ENCODE data around the gene BRCA1. TPM values are rescaled to one million over a fixed set of nuclear protein-coding genes. Genes with fewer than 3 reads are reported as not detected.
"Not testable (repeated sequence)": the region's sequence is repeated elsewhere in the genome, so short reads cannot be mapped to it uniquely, and the experiment has no call there.

BRCA1 gene
- total RNA-seq: 50.7 and 56.5 TPM in 2 replicates

DNA sequence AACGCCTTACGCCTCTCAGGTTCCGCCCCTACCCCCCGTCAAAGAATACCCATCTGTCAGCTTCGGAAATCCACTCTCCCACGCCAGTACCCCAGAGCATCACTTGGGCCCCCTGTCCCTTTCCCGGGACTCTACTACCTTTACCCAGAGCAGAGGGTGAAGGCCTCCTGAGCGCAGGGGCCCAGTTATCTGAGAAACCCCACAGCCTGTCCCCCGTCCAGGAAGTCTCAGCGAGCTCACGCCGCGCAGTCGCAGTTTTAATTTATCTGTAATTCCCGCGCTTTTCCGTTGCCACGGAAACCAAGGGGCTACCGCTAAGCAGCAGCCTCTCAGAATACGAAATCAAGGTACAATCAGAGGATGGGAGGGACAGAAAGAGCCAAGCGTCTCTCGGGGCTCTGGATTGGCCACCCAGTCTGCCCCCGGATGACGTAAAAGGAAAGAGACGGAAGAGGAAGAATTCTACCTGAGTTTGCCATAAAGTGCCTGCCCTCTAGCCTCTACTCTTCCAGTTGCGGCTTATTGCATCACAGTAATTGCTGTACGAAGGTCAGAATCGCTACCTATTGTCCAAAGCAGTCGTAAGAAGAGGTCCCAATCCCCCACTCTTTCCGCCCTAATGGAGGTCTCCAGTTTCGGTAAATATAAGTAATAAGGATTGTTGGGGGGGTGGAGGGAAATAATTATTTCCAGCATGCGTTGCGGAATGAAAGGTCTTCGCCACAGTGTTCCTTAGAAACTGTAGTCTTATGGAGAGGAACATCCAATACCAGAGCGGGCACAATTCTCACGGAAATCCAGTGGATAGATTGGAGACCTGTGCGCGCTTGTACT is at the start of gene BRCA1:
BRCA1 (minus strand) TSS at position 232 of the 834 bp plus-strand sequence. CDS start 1,268 bp downstream, outside the sequence.
- intact Hi-C loops (cut with micrococcal nuclease): loop anchor here (1.0 to 2.0 kb wide), 10 partner anchors 45 to 358 kb away; partner anchors contain the start of genes BECN1, DHX8, IFI35 and PTGES3L

DNA sequence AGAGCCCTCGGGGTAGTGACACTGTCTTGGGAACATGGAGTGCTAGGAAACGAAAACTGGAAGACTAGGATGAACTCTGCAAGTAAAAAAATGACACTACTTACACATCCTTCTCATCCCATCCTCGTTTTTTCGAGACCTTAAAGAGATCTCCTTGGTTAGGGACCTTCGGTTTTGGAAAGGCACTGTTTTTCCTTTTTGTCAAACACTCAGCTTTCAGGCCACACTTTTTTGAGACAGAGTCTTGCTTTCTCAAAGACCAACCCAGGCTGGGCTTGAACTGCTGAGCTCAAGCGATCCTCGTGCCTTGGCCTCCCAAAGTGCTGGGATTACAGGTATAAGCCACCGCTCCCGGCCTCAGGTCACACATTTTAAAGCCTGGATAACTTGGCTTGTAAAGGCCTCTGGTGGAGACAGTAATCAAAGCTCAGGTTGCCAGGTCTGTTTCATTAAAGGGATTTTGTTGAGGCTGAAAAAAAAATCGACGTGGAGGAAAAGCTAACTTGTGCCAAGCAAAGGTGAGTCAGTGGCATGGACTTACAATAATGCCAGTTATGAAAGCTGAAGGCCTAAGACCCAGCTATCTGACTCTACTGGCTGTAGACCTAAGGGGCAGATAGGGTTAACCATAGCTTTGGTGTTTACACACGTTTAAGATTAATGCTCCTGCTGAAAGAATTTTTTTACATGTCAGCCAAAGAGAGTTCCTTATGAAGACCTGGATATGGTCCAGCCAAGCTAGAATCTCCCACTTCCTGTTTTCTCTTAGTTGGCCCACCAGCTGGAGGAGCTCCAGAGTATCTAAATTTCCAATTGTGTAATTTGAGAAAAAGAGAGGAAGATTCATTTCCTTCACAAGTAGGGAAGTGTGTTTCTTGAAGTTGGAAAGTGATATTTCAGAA is 46.7 kb upstream of the BRCA1 start:
- intact Hi-C loops (cut with micrococcal nuclease): loop anchor here (1.0 to 5.0 kb wide), 8 partner anchors 39 to 900 kb away; partner anchors contain the start of genes G6PC3, PSME3, PTGES3L and RETREG3

DNA sequence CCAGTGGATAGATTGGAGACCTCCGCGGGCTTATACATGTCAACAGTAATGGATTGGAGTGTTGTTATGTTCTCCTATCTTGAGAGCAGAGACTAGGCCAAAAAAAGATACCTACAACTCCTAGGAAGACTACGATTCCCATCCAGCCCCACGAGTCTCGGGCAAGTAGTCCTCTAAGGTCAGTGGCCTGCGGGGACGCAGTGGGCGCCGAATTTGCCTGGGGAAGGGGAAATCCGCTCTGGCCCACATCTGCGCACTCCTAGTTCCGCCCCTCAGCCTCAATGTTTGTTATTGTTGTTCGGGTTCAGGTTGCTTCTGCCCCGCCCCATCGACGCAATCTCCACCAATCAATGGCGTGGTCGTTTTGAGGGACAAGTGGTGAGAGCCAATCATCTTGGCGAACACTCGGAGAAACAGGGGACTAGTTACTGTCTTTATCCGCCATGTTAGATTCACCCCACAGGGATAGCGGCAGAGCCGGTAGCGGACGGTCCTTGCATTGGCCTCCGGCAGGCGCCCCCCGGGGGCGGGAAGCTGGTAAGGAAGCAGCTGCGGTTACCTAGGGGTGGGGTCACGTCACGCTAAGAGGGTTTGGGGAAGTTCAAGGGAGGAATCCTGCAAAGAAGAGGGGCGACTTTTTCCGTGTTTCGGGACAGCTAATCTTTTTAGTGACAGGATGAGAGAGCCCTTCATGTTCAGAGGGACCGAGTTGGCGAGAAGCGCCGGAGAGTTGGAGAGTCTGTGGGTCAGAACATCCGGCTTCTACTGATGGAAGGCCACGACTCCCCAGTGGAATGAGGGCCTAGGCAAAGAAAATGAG is 45.8 kb upstream of the BRCA1 start, which contains the start of gene NBR1:
NBR1 (plus strand) TSS at position 449 of the 820 bp plus-strand sequence. CDS start 4,586 bp downstream, outside the sequence.
- intact Hi-C loops (cut with micrococcal nuclease): loop anchor here (1.0 to 5.0 kb wide), 14 partner anchors 40 to 901 kb away; partner anchors contain the start of genes BRCA1, DHX8, G6PC3 and IFI35

DNA sequence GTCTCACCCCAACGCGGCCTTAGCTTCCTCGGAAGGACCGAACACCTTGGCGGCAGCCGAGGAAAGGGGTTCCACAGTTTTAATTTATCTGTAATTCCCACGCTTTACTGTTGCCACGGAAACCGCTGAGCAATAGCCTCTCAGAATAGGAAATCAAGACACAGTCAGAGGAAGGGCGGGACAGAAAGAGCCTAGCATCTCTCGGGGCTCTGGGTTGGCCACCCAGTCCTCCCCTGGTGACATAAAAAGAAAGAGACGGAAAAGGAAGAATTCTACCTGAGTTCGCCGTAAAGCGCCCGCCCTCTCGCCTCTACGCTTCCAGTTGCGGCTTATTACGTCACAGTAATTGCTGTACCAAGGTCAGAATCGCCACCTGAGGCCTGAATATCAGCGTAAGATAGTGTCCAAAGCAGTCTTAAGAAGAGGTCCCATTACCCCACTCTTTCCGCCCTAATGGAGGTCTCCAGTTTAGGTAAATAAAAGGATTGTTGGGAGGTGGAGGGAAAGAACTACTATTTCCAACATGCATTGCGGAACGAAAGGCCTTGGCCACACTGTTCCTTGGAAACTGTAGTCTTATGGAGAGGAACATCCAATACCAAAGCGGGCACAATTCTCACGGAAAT is 45.1 kb upstream of the BRCA1 start:
- intact Hi-C loops (cut with micrococcal nuclease): loop anchor here (1.0 to 5.0 kb wide), 11 partner anchors 45 to 902 kb away; partner anchors contain the start of genes BRCA1, DHX8, G6PC3 and IFI35

DNA sequence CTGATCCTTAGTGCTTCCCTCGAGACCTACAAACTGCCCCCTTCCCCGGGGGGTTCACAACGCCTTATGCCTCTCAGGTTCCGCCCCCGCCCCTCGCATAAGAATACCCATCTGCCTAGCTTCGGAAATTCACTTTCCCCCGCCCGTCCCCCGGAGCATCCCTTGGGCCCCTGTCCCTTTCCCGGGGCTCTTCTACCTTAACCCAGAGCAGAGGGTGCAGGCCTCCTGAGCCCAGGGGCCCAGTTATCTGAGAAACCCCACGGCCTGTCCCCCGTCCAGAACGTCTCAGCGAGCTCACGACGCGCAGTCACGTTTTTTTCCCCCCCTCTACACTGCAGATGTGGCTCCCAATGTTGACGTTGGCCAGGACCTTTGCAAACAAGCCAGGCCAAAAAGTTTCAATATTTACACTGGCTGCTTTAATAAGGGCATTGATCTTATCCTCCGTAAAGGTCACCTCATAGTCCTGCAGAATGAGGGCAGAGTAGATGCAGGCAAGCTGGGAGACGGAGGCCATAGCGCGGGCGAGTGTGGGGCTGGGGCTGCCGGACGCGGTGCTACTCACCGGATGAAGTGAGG is 44.5 kb upstream of the BRCA1 start:
- intact Hi-C loops (cut with micrococcal nuclease): loop anchor here (1.0 to 5.0 kb wide), 11 partner anchors 44 to 903 kb away; partner anchors contain the start of genes BRCA1, DHX8, G6PC3 and IFI35

DNA sequence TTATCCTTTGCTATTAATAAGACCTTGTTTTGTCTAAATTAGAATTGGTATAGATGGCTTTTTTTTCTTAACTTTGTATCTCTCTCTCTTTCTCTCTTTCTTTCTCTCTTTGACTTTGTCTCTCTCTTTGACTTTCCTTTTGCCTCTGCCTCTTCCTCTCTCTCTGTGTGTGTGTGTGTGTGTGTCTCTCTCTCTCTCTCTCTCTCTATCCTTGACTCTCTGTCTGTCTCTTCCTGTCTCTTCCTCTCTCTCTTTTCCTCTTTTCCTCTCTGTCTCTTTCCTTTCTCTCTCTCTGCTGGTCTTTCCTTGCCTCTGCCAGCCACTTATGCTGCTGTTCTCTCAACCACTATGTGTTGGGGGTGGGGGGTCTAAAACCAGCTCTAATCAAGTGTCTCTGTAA is 40.8 kb upstream of the BRCA1 start:
- intact Hi-C loops (cut with micrococcal nuclease): not testable (repeated sequence)

DNA sequence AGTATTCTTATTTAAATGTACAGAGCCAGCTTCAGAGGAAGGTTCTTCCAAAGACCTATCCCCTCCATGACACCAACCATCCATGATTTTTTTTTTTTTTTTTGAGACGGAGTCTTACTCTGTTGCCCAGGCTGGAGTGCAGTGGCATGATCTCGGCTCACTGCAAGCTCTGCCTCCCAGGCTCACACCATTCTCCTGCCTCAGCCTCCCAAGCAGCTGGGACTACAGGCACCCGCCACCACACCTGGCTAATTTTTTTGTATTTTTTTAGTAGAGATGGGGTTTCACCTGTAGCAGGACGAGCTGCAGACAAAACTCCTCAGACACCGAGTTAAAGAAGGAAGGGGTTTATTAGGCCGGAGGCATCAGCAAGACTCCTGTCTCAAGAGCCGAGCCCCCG is 34.8 kb upstream of the BRCA1 start:
- intact Hi-C loops (cut with micrococcal nuclease): not testable (repeated sequence)

DNA sequence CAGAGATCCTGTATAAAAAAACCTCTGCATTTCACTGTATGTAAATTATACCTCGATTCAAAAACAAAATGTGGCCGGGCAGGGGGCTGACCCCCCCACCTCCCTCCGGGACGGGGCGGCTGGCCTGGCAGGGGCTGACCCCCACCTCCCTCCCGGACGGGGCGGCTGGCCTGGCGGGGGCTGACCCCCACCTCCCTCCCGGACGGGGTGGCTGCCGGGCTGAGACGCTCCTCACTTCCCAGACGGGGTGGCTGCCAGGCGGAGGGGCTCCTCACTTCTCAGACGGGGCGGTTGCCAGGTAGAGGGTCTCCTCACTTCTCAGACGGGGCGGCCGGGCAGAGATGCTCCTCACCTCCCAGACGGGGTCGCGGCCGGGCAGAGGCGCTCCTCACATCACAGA is 34.1 kb upstream of the BRCA1 start:
- intact Hi-C loops (cut with micrococcal nuclease): not testable (repeated sequence)

DNA sequence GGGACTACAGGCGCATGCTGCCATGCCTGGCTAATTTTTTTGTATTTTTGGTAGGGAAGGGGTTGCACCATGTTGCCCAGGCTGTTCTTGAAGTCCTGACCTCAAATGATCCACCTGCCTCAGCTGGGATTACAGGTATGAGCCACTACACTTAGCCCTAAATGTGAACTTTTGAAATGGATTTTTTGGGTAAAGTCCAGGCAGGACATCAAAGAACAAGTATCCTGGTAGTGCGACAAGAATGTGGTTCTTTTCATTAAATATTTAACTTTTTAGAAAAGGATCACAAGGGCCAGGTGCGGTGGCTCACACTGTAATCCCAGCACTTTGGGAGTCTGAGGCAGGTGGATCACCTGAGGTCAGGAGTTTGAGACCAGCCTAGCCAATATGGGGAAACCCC is 30.5 kb upstream of the BRCA1 start:
- intact Hi-C loops (cut with micrococcal nuclease): no loop called here

DNA sequence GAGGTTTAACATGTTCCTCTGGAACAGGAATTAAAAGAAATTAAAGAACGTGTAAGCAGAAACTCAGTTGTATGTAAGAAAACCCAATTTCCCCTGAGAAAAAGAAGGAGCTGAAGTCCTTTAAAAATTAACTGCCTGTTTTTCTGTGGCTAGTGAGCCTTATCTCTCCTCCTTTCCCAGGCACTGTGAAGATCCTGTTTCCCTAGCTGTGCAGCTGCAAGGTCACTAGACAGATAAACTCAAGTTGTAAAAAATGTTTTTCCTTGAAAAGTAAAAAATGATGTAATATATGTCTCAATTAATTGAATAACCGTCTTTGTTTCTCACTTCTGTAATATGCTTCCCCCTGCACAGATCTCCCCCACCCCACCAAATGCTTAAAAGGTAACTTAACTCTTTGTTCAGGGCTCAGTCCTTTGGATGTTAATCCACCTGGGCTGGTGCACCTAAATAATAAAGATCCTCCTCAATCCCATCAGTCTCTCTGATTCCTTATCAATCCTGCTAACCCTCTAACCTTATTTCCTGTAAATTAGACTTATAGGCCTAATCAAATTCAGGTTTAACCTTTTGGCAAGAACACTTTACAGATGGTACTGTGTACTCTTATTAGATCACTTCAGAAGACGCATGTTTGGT is 28.2 kb upstream of the BRCA1 start:
- intact Hi-C loops (cut with micrococcal nuclease): not testable (repeated sequence)

DNA sequence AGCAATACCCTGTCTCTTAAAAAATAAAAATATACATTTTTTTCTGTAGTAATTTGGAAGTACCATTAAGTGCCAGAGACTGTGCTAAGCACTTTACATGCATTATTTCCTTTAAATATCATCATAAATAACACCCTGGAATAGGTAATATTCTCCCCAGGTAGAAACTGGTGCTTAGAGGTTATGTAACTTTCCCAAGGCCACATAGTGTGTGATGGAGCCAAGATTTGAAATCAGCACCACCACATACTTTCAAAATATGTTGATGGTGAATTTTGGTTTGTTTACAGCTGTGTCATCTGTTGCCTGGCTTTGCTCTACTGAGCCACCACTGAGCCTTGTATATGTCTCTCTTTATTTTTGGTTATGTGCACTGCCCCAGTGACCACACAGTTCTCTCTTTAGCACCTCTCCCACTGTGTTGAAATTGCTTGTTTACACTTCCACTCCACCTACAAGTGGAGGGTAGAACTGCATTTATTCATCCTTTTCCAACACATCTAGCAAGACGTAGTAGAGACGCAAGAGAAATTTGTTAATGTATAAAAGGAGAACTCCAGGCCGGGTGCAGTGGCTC is 26.8 kb upstream of the BRCA1 start:
- intact Hi-C loops (cut with micrococcal nuclease): no loop called here

DNA sequence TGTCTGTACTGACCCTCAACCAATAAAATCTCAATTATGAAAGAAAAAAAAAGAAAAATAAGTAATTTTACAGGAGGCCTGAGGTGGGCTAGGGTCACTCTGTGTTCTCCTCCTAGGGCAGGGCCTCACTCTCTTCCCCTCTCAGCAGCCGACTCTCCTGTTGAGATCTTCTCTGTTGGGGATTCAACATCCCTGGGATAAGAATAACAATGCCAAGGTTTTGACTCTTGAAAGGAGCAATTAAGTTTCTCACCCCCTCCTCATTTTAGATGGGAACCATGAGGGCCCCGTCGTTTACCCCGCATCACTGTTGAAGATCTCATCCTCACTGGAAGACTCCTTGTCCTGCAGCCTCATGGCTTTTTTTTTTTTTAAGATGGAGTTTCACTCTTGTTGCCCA is 21.5 kb upstream of the BRCA1 start:
- intact Hi-C loops (cut with micrococcal nuclease): no loop called here

DNA sequence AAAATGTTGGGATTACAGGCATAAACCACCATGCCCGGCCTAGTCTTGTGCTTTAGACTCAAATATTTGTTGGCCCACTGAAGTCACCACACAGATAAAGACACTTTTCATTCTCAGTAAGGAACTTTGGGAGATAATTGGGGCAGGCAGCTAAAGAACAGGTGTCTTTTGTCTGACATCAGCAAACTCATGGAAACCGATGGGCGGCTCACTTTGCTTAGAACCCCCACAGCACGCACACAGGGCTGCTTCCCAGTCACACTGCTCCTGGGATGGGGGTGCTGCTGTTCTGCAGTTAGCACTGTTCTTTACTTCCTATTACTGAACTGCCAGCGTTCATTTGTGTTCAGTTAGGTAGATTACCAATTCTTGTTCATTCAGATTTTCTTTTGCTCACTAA is 18.0 kb upstream of the BRCA1 start:
- intact Hi-C loops (cut with micrococcal nuclease): no loop called here

DNA sequence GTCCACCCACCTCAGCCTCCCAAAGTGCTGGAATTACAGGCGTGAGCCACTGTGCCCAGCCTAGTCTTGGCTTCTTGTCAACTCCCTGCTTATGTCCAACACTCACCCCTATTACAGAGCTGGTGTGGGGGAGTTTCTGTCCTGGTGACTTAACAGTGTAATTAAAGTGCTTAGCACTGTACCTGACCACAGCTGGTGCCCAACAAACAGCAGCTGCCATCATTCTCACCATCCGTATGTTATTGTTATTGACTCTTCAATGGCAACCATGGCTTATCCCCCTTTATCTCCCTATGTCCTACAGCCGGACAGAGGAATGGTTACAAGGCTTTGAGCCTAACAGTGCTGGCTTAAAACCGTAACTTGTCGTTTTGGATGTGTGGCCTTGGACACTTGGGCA is 17.0 kb upstream of the BRCA1 start:
- intact Hi-C loops (cut with micrococcal nuclease): no loop called here

DNA sequence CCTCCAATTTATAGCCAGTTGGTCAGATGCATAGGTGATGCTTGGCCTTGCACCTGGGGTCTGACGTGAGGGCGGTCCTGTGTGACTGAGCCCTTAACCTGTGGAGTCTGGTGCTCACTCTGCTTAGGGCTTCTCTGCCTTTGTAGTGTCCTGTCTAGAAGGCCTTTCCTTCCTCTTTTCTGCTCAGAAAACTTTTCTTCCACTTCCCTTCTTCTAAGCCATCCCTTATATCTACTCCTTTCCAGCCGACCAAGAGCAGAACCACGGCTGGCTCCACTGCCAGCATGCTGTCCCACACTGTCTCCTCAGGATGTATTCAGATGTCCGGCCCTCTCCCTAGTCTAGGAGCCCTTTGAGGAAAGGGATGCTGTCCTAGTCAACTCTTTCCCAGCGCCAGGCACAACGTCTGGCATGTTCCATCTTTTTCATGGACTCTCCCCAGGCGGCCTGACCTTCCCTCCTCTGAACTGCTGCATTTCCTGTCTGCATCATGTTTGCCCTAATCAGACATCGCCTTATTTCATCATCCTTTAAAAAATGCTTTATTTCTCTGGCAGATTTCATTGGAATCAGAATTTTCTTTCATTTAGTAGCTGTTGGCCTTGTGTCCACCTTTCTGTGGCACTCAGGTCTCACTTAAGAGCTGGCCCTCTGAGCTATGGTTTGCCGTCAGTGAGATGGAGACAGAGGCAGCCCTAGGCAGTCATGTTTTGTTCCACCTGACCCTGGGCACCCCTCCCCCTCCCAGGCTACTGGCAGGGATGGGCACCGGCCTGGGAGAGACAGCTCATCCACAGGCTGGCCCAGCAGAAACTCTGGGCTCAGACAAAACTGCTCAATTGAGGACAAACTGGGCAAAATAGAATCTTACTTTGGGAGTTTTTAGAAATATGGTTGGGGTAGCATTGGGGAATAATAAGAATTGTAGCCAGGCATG is 15.5 kb upstream of the BRCA1 start:
- intact Hi-C loops (cut with micrococcal nuclease): no loop called here

DNA sequence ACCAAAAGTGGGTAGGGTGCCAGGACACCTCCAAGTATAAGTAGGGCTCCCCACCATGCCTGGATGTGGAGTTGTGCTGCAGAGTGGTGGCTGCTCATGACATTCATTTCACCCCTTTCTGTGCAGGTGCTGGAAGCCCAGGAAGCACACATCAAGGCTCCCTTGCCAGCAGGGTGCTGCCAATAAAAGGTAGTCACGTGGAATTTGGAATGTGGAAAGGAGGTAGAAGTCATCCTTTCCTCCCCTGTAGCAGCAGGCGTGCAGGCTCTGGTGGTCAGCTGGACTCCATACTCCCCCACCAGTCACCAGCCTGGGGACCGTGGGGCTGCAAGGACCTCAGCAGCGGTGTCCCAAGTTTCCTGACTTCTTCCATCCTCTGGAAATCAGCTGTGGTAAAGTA is 13.4 kb upstream of the BRCA1 start:
- intact Hi-C loops (cut with micrococcal nuclease): not testable (repeated sequence)

DNA sequence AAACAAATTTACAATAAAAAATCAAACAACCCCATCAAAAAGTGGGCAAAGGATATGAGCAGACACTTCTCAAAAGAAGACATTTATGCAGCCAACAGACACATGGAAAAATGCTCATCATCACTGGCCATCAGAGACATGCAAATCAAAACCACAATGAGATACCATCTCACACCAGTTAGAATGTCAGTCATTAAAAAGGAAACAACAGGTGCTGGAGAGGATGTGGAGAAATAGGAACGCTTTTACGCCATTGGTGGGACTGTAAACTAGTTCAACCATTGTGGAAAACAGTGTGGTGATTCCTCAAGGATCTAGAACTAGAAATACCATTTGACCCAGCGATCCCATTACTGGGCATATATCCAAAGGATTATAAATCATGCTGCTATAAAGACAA is 11.4 kb upstream of the BRCA1 start:
- intact Hi-C loops (cut with micrococcal nuclease): not testable (repeated sequence)

DNA sequence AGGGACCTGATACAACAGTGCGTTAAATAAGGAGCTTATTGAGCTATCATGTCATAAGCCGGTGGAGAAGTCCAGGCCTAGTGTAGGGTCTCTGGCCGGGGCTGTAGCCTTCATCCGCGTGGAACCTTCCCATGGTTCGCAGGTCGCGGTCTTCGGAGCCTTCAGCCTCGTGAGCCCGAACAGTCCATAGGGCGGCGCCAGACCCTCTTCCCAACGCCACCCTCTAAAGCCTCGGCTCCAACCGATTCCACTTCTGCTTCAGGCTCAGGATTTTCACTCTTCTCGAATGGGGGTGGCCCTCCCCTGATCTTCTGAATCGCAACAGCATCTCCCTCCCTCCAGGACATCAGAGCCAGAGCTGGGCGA is 10.3 kb upstream of the BRCA1 start:
- intact Hi-C loops (cut with micrococcal nuclease): no loop called here
